Fibroblast of the aortic adventitia (primary cell): Measurements from ENCODE around the gene SLC44A4. TPM values are rescaled to one million over a fixed set of nuclear protein-coding genes. Genes with fewer than 3 reads are reported as not detected.

Experiments used
- DNase-seq: peaks from one replicate; pipeline ENCODE4 v3.0.0-alpha.2; 2010; ENCODE audit warnings: low read depth
- H3K4me3 ChIP-seq: 2 replicates; pipeline ENCODE4 v1.5.1; 2011; ENCODE audit warnings: low read depth, mild to moderate bottlenecking, control low read depth, low read length, moderate library complexity
- total RNA-seq: library from RNA; depleted of rRNA; stranded (reverse); fragments of >200 nt; gene quantifications from 2 replicates; pipeline ENCODE4 v1.2.3, GENCODE V29; 2012; ENCODE audit warnings: low replicate concordance
- TF ChIP-seq, protein P1 (sequence below): IDR thresholded peaks from 2 replicates; pipeline ENCODE4 v1.5.1; 2011; ENCODE audit warnings: mild to moderate bottlenecking, low read length, control low read depth, inconsistent platforms; ENCODE audit not compliant: insufficient read depth

The SLC44A4 gene
- total RNA-seq, 1 donor = 0.27 TPM

DNA sequence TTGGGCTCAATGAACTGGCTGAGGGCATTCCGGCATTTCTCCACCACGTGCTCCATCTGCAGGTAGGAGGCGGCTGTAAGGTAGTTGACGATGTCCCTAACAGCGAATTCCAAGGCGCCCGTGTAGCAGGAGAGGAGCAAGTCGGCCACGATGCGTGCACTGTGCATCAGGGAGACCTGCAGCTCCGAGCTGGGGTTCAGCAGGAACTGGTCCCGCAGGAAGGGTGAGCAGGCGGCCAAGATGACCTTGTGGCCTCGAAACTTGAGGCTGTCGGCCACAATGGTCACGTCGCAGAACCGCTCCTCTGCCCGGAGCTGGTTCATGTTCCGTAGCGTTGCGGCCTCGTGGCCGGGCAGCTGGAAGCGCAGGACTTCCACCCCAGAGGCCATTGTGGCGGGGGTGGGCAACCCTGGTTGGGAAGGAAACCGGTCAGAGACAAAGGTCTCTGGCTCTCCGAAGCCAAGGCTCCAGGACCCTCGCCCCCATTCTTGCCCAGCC lies 22.2 kb upstream of the SLC44A4 start:
- DNase-seq = no peak
- peak overlapping the region; percentile 74 for H3K4me3 ChIP-seq
- TF ChIP-seq, protein P1, sequence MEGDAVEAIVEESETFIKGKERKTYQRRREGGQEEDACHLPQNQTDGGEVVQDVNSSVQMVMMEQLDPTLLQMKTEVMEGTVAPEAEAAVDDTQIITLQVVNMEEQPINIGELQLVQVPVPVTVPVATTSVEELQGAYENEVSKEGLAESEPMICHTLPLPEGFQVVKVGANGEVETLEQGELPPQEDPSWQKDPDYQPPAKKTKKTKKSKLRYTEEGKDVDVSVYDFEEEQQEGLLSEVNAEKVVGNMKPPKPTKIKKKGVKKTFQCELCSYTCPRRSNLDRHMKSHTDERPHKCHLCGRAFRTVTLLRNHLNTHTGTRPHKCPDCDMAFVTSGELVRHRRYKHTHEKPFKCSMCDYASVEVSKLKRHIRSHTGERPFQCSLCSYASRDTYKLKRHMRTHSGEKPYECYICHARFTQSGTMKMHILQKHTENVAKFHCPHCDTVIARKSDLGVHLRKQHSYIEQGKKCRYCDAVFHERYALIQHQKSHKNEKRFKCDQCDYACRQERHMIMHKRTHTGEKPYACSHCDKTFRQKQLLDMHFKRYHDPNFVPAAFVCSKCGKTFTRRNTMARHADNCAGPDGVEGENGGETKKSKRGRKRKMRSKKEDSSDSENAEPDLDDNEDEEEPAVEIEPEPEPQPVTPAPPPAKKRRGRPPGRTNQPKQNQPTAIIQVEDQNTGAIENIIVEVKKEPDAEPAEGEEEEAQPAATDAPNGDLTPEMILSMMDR = no peak

DNA sequence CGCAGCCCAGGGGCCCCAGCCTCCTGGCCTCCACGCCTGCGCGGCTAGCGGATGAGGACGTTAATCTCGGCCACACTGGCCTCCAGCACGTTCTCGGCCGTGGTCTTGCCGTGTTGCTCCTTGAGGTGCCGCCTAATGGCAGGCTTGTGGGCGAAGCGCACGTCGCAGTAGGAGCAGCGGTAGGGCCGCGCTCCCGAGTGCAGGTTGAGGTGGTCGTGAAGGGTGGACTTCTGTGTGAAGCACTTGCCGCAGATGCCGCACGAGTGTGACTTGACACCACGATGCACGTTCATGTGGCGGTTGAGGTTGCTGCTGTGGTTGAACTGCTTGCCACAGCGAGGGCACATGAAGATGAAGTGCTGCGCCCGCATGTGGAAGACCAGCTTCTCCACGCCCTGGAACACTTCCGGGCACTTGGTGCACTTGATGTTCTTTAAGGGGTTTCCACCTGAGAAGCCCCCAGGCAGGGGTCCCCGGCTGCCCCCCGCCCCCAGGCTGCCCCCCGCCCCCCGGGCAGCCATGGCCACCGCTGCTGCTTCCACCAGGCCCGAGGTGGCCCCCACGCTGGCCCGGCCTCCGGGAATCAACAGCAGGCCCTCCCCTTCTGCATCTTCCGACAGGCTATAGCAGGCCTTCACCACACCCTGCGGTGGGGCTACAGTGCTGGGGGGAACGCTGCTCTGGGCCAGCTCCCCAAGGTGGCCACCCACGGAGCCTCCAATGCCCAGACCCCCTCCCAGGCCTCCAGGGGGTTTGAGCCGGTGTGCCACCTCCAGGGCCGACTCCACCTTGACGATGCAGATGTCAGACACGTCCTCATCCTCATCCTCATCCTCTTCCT lies 21.3 kb upstream of the SLC44A4 start:
- H3K4me3 ChIP-seq = no peak overlapping the region
- DNase-seq = no peak
- TF ChIP-seq, protein P1 = no peak

DNA sequence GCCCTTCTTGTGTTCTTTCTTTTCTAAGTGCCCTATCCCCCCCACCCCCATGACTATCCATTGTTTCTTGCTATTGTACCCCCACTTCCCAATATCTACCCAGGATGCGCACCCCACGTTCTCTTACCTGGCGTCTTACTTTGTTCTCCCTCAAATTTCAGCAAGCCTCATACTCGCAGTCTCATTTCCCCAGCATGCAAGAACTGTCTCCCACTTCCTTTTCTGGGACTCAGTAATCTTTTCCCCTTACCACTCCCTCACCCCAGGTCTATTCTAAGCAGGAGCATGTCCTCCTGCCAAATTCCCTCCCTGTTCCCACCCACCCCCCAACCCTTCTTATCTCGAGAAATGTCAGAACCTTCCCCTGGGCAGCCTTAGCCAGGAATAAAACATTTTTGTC lies 20.4 kb upstream of the SLC44A4 start:
- H3K4me3 ChIP-seq = no peak overlapping the region
- no peak for DNase-seq
- TF ChIP-seq, protein P1 = no peak

DNA sequence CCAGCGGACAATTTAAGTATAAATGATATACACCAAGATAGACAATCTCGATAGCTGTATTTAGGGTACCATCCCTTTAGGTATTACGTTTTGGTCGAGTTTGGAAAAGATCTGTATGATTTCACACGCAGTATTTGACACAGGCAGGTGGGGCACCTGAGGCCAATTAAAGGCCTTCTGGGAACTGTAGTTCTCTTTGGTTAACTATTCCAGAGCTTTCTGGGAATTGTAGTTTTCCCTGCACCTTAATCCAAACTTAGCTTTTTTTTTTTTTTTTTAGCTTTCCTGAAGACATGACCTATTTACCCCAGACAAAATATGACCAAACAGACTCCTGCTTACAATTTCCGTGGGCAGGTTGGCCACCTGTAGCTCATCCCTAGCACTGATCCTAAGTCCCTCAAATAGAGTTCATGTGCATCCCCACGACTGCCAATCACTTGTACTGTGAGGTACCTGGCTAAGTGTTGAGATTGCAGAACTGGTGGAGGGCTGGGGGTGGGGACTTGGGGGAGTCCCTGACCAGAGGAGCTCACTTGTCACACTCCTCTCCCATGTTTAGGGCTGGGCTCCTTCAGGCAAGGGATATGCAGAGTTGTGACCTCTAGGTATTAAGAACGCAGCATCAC lies 19.7 kb upstream of the SLC44A4 start:
- TF ChIP-seq, protein P1 = no peak
- H3K4me3 ChIP-seq = peak overlapping the region; percentile 99
- DNase-seq = peak; percentile 56

DNA sequence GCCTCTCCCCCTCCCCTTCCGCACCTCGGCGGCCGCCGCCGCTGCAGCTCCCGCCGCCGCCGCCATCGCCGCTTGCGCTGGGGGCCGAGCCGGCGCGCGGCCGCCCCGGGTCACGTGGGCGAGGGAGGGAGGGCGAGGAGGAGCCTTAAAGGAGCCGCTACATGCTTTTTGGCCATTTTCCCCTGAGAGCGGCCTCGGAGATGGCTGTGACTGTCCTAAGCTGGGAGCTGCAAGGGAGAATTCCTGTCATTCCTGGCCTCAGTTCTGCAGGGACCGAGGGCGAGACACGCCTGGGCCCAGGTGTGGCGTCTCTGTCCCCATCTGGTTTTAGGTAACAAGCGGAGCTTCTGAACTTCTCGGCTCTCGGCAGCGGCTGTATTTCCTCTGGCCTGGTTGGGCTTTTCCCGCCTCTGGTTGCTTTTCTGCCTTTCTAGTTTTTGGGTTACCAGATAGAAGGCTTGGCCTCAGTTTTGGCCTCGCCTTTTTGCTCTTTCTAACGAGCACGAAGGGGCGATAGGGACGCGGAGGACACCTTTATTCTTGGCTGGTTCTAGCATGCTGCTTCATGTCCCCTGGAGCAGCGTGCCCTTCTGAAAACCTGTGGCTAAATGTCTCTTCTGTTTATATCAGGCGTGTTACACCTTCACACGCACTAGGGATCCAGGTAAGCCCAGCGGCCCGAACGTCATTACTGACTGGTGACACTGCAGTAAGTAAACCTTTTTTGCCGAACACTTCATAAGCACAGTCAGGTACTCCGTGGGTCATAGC lies 19.0 kb upstream of the SLC44A4 start, which contains the start of gene EHMT2:
EHMT2 (minus strand) TSS at position 87 of the 771 bp plus-strand sequence; CDS start at position 66, 21 bp downstream.
- DNase-seq = peak; percentile 71
- TF ChIP-seq, protein P1 = peak; percentile 2
- peak within 1 kb of the TSS; percentile 99 for H3K4me3 ChIP-seq

DNA sequence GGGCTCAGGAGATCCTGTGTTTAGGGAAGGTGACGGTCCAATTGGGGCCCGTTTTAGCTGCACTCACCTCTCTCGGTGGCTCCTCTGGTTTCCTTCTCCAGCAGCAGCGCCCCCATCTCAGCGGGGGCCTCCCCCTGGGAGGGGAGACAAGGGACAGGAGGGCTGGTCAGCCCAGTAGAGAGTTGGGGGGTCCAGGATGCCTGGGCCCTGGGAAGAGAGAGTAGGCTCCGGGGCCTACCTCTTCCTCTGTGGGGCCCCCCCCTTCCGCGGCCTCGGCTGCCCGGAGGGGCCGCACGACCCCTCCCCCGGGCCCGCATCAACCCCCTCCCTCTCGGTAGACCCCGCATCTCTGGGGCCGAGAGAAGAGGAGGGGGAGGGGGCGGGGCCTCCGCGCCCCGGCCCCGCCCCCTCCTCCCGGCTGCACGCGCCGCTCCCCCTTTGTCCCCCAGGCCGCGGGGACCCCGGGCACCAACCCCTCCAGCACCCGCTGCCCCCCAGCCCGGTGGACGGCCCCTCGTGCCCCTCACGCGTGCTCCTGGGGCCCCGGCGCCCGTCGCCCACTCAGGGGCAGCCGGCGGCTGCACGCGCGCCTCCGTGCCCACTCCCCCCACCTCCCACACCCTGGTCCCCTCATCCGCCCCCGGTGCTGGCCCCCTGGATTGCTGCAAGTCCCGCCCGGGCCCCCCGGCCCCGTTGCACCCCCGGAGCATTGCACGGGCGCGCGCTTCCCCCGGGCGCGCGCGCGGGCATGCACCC lies 18.2 kb upstream of the SLC44A4 start:
- DNase-seq = no peak
- H3K4me3 ChIP-seq = peak overlapping the region; percentile 99
- TF ChIP-seq, protein P1 = no peak
